CD4-positive, alpha-beta T cell treated with Interleukin-15 for 1 hour (primary cell): ENCODE results near the gene DPYSL3.

ENCODE experiments used
- DNase-seq: peaks from one replicate; pipeline ENCODE4 v3.0.0-alpha.2; 2020

The DPYSL3 gene

DNA sequence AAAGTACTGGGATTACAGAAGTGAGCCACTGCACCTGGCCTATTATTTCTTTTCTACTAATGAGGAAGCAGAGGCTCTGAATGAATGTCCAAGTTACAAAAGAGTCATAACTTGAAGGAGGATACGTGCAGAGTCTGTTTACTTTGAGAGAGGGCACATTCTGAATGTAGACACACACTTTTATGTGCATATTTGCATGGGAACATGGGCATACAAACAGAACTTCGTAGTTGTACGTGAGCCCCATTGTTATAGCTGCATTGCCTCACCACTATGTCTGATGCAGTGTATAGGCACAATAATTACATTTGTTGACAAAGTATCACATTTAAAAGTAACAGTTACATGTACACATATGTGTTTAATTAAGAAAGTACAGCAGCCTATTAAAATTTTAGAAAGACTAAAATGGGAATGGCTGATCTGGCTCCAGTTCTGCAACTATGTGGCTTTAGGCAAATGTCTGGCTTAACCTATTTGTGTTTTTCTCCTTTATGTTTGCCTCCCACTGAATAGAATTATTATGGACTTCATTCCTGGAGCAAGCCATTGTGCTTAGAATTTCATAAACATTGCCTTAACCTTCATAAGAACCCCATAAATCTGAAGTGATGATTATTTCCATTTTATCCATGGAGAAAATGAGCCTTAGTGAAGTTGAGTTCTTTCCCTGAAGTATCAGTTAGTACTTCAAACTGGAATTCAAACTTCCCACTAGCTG lies 3.0 kb upstream of the DPYSL3 start:
- no peak for DNase-seq

DNA sequence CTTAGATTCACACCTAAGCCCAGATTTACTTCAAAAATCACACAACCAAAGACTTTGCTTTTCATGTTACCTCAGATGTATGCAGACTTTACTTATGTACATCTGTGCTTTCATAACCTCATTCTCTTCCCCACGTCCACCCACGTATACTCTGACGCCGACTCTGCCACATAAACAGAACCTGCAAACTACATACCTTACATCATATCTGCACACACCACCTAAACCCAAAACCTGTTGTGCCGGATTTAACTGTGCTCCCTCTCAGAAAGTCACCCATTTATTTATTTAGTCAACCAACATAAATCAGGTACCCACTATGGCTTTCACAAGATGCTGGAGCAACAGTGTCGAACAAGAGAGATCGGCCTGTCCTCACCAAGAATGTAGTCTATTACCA lies 1.0 kb upstream of the DPYSL3 start:
- DNase-seq = no peak

DNA sequence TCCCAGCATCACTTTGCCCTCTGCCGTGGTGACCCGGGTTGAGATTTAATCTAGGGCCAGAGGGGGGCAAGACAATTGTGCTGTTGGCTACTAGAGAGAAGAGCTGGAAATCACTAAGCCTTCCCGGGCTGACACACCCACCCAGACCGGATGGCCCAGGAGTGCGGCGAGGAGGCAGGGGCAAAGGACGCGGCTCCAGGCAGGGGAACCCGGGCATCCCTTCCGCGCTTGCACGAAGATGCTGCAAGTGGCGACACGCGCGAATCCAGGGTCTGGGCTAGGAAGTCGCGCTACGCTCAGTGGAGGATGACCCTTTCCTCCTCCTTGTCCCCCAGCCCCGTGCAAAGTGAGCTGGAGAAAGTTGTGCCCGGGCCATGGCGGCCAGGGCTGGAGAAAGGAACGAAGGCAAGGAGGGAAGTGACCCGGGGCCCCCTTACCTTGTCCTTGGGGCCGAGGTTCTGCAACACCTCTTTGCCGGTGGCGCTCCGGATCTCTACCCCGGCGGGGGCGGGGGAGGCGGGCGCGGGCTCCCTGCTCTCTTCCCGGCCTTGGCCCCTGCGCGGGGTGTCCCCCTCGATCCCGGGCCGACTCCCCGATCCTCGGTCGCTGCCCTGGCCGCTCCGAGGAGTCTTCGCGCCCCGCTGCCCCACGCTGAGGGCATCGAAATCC lies 693 bp downstream of the DPYSL3 start:
- no peak for DNase-seq

DNA sequence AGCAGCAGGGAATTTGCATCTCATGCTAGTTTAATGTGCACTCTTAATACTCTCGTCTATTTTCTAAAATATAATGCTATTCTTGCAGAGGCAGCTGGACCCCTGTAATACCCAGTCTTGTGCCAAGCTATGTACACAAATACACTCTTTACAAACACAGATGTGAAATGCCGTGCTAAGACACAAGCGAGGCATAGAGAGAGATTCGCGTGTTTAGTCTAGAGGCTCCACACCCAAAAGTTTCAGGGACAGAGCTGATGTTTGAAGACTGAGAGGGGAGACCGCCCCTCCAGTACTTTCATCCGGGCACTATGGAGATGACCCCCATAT lies 1.2 kb downstream of the DPYSL3 start:
- DNase-seq = no peak

DNA sequence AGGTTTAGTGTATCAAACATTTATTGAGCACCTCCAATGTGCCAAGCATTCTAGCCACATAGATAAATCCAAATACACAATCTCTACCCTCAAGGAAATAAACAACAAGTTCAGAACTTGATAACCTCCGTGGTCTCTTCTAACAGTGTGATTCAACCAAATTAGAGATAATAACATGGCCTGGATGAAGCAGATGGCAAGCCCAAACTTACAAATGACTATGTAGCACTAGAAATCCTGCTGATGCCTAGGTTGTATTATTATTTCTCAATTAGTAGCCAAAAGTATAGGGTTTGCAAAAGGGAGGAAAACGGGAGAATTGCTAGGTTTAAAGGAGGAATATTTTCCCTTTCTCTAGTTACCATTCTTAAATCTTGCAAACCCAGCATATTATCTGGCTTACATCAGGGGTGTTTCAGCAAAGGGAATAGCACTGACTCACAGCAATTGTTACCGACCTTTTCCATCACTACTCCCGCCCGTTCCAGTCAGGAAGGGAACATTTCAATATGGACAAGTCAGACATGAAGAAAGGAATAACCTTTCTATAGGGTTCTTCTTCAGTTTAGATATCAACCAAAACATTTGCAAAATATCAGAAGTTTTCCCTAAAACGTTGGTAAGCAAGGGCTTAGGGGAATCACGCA lies 2.3 kb downstream of the DPYSL3 start:
- no peak for DNase-seq

DNA sequence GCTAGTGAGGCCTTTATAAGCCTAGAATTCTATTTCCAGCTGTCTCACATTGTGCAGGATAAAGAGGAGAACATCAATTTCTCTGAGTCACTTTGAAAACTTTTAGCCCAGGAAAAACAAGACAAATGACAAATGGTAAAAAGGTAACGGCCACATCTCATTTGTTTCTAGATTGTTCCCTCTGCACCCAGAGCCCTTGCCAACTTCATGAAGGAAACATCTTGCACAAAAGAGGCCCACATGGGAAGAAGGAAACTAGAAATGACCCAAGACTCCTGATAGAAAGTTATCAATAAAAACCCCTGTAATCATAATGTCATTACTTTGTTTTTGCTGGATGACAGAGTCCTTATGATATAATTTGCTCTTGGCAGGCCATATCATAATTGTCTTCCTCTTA lies 5.3 kb downstream of the DPYSL3 start:
- DNase-seq = no peak

DNA sequence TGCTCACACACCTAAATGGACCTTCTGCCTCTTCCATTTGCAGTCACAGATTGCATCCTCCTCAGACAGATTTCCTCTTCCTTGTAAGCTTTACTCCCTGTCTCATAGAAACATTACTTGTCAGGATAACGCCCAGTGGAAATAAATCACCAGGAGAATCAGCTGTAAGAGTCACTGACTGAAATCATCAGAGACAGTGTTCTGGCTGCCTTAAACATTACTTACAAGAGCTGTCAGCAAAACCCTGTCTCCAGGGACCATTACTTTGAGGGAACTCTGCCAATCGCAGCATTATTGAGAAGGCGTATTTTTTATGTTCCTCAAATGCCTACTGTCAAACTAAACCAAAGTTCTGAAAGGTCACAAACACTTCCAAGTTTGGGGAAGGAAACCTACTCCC lies 5.9 kb downstream of the DPYSL3 start:
- no peak for DNase-seq

DNA sequence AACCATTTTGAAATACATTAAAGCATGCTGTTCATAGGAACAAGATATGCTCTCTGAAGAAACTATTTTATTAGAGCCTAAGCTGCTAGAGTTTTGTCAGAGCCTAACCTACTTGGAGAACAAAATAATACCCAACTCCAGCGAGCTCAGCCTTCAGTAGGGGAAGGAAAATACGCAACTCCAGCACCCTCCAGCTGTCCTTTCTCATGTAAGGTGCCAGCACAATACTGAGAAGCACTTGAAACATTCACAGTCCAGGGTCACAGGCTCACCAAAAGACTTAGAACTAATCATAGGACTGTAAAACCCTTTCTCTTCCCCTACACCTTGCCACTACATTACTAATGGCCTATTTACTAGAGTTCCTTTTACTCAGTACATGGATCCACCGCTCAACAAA lies 18.9 kb downstream of the DPYSL3 start:
- DNase-seq = no peak

DNA sequence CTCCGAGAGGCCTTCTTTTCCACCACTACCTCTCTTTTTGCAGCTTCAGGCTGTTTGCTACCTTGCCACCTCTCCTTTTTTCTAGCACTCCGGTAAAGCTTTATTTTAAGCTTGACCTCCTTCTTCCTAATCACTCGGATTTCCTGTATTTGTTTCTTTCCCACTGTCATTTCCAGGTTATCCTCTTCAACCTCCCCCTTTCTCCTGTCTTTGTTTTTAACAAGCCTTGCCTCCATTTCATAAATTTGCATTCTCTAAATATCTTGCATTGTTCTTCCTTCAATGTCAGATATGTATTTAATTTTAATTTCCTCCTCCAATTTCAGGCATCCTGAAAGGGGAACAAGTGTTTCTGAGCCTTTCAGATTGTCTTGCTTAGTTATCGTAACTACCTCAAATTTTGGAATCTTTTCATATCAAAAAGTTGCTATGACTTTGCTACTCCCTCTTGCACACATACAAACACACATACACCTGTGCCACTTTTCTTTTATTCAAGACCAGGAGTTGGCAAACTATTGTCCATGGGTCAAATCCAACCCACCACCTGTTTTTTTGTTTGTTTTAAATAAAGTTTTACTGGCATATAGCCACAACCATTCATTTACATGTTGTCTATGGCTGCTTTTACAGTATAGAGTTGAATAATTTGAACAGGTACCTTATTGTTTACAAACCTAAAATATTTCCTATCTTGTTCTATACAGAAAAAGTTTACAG lies 22.7 kb downstream of the DPYSL3 start:
- no peak for DNase-seq

DNA sequence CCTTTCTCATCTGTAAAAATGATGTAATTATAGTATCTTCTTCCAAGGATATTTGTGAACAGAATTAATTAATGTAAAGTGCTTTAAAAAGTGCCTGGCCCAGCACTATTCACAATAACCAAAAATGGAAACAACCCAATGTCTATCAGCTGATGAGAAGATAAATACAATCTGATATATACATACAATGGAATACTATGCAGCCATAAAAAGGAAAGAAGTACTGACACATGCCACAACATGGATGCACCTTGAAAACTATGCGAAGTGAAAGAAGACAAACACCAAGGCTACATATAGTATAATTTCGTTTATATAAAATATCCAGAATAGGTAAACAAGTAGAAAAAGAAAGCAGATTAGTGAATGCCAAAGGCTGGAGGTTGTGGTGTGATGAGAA lies 24.1 kb downstream of the DPYSL3 start:
- DNase-seq = no peak

DNA sequence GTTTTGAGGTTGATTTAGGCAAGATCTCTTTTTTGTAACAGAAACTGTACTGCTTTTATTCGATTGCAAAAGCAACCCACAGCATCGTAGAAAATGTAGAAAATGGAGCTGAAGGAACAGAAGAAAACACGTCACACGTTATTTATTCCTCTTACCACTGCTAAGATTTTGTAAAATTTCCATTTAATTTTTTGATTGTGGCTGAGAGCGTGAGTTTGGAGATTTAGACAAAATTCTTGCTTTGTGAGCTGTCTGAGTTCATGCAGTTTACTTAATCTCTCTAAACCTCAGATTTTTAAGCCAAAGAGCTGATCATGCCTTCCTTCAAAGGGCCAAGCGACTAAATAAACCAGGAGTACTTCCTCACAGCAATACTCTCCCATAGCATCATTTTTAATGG lies 24.8 kb downstream of the DPYSL3 start:
- no peak for DNase-seq

DNA sequence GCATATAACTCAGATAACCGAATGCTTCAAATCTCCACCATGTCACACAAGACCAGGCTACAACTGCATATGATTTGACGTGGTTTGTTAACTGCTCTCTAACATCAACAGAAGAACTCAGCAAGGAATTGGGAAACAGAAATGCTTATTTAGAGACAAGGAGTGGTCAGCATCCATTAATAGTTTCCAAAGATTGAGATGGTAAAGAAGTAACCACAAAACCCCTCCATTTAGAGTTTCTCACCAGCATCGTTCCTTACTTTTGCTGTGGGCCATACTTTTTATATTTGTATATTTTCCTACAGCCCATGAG lies 25.2 kb downstream of the DPYSL3 start:
- no peak for DNase-seq

DNA sequence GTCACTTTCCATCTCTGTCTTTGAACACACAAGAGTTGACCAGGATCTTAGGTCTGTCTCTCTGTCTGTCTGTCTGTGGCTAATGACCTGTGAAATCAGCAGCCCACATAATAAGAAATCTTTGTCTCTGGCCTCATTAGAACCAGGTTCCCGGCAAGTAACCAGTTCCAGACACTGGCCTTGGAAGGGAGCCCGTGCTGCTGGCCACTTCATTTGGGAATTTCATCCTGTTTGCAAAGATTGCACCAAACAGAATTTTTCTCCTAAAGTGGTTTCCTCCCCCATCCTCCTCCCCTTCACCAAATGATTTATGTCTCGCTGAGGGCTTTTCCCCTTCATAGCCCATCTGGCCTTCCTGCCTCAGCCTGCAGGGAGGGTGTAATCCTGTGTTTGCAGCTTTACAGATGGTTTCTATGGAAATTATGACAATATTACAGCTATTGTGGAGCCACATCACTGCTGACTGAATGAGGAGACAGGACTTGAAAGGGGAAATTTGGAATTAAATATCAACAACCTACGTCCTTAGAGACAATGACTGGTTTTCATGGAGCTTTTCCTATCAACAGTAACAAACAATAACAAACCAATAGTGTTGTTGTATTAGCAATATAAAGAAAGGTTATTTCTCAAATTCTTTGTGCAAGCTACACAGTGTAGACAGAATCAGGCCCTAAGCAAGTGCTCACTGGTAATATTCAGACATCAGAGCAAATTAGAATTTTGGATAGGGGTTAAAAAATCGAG lies 25.7 kb downstream of the DPYSL3 start:
- DNase-seq = no peak

DNA sequence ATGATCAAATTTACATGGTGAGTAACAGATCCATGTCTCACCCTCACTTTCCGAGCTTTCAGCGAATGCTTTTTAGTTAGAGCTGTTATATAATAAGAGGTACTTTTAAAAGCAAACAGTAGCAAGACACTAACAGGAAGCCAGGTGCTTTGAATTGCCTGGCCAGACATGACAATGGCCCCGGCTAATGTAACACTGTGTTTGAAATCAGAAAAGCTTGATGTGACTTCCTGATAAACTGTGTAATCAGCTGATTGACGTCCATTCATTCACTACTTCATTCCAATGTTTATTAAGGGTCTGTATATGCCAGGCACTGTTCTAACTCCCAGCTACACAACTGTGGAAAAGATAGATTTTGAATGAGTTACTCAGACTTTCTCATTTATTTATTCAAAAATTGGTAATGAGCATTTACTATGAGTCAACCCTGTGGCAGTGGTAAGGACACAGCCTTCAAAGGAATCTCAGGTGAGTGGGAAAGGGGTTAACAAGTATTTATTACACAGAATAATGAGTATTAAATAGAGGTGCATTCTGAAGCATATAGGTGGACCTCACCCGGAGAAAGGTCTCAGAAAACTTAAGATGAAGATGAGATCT lies 26.6 kb downstream of the DPYSL3 start:
- no peak for DNase-seq

DNA sequence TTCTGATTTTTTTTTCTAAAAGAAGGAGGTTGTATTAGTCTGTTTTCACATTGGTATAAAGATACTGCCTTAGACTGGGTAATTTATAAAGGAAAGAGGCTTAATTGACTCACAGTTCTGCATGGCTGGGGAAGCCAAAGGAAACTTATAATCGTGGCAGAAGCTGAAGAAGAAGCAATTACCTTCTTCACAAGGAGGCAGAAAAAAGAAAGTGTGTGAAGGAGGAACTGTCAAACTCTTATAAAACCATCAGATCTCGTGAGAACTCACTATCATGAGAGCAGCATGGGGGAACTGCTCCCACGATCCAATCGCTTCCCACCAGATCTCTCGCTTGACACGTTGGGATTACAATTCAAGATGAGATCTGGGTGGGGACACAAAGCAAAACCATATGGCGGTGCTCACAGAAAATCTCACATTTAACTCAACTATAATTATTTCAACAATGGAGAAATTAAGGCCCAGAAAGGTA lies 27.1 kb downstream of the DPYSL3 start:
- DNase-seq = no peak

DNA sequence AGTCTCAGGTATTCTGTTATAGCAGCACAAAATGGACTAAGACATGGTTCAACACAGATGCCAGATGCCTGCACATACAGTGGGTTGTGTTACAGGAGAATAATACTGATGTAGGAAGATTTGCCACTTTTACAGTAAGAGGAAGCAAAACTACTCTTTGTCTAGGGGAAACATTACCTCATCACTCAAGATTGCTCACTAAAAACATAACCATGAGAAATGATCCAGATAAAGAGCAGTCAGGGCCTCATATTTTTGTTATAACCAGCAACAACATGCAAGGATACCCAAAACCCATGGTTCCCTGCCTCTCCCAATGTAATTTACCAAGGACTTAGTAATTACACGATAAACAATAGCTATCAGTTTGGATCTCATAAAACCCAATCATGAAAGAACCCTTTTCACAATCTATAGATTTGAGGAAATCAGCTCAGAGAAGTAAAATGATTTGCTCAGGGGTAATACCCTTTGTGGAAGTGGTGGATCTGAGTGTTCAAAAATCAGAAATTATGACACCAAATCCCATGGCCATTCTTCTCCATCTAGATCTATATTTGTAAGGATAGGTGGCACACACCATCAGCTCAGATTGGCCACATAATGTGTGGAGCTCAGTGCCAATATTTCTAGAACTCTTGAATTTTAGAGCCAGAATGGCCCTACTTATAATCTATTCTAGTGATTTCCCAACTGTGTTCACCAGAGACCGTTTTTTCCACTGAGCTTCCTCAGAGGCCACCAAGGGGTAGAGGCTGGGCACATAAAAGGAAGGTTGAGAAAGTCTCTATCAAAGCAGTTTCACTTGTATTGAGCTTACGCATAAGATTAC lies 27.8 kb downstream of the DPYSL3 start:
- no peak for DNase-seq

DNA sequence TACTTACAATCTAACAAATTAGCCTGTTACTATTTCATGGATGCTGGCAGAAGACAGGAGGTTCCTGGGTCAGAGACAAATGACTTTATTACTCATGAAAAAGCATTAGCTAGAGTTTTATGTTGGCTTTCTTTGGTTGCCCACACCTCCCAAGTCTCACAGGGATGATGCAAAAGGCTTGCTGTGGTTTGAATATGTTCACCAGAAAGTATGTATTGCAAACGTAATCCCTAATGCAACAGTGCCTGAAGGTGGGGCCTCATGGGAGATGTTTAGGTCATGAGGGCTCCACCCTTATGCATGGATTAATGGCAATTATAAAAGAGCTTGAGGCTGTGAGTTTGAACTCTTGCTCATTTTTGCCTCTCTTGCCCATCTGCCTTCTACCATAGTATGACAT lies 28.5 kb downstream of the DPYSL3 start:
- no peak for DNase-seq

DNA sequence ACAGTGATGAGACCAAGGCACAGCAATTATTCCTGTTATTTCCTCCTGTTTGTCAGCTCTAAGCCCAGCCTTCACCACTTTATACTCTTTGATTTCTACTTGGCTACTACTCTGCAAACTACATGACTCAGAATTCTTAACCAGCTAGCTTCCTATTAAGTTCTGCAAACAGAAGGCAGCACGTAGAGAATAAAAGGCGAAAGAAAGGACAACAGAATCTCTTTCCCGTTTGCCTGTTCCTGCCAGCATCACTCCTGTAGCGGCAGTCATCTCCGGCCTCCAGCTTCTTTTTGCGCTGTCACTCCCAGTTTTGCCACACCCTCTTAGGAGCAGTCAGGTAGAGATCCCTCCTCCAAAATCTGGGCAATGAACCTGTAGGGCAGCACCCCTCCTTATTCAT lies 29.9 kb downstream of the DPYSL3 start:
- DNase-seq = no peak

DNA sequence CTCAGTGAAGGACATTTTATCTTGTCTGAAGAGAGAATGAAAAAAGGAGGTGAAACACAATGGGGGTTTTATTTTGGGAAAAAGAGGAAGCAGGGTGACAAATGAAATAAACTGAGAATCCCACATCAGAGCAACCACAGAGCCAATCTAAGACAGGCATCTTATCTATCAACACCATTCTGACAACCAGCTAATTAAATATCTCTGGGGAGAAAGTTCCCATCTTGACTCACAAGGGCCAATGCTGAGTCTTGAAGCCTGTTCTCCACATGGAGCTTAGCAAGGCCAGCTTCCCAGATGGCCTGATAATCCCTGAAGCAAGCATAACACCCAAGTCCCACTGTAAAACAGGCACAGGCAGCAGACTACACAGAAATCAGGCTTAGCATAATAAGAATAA lies 30.4 kb downstream of the DPYSL3 start:
- no peak for DNase-seq

DNA sequence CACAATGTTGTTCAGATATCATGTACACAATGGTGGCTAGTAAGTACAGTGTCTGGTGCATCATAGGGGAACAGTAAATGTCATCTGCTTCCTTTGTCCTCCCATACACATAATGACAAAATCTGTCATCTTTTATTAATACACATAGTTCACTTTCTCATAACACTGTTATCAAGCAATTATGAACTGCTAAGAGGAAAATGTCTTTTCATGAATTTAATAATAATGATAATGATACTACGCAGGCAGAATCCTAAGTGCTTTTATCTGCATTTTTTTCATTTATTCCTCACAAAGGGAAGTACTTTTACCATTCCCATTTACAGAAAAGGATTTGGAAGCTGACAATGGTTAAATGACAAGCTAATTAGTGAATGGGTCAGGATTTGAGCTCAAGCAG lies 35.7 kb downstream of the DPYSL3 start:
- no peak for DNase-seq

DNA sequence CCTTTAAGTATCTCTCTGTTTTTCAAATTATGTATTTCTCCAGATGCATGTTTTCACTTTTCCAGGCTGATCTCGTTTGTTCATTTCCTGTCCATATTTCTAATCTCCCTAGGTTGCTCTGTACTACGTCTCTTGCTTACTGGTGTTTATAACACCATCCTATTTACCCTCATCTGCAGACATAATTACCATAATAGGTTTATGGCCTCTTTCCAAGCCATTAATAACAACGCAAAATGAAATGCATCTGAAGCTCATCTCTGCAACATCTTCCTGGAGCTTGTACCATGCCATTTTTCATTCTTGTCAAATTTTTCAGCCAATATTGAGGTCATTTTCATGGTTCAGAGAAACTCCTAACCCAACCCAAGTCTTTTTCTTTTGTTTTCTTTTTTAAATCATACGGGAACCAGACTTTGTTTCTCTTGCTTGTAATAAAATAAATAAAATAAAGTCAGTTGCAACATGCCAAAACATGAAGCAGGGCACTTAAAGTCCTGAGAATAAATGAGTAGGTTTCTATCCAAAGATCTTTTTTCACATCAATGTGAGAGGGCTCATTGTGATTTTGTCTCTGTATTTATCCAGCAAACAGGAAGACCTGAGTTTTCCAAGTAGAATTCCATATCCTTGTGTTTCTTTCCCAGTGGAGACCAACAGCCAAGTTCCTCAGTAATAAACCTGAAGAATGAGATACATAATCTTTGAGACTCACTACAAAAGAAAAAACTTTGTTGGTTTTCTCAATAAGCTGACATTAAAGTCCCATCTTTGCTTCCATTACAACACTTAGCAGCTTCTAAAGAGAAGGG lies 37.0 kb downstream of the DPYSL3 start:
- no peak for DNase-seq
